Fibroblast of the conjunctiva (primary cell): Measurements from ENCODE around the gene UBTD2.

ENCODE experiments used
- DNase-seq: peaks from one replicate; pipeline ENCODE4 v3.0.0-alpha.2; 2010; ENCODE audit warnings: low read depth

UBTD2 gene

GRCh38 chr5:172168311-172168710 lies 115.3 kb downstream of the UBTD2 start:
- DNase-seq: no peak

GRCh38 chr5:172167895-172168294 lies 115.7 kb downstream of the UBTD2 start:
- DNase-seq: no peak

GRCh38 chr5:172166030-172166826 lies 117.3 kb downstream of the UBTD2 start:
- no peak for DNase-seq

- DNase-seq: no peak
These were observed 118.1 kb downstream of the UBTD2 start for GRCh38 chr5:172165465-172165864.

- no peak for DNase-seq
These were observed 118.8 kb downstream of the UBTD2 start for GRCh38 chr5:172164769-172165212.

- DNase-seq: no peak
These were observed 120.2 kb downstream of the UBTD2 start for GRCh38 chr5:172163346-172163745.

- DNase-seq: no peak
These were observed 120.6 kb downstream of the UBTD2 start for GRCh38 chr5:172162987-172163343.

GRCh38 chr5:172162323-172162986 lies 121.1 kb downstream of the UBTD2 start:
- no peak for DNase-seq

GRCh38 chr5:172160506-172160905 lies 123.1 kb downstream of the UBTD2 start:
- DNase-seq: no peak
